Endothelial cell of umbilical vein (primary cell): ENCODE results near the gene CACNB3. TPM values are rescaled to one million over a fixed set of nuclear protein-coding genes. Genes with fewer than 3 reads are reported as not detected.

Source experiments
- BruUV-seq: library from RNA; stranded (reverse); fragments of 400-500 nt; replicated peaks from 2 replicates; lab custom pipeline; 2021; lab: Mats Ljungman, UMichigan
- CTCF ChIA-PET: fragments of 300-600, 350-600 bp; sonication (Branson Sonifier 250); formaldehyde crosslinking; loops from one replicate; lab custom pipeline; 2021; ENCODE audit warnings: antibody characterized with exemption, inconsistent platforms; lab: Charles Lee
- POLR2A ChIA-PET: fragments of 300-600, 350-600 bp; sonication (Branson Sonifier 250); formaldehyde crosslinking; loops from one replicate; lab custom pipeline; 2021; ENCODE audit warnings: antibody characterized with exemption, inconsistent platforms; lab: Charles Lee
- DNase-seq: peaks from one replicate; pipeline ENCODE4 v3.0.0-alpha.2; 2011; ENCODE audit warnings: low read depth, low spot score
- FAIRE-seq: peaks from 2 replicates; lab custom pipeline; 2011; peaks lifted over from hg19 to GRCh38; lab: Jason Lieb, UNC
- H2AFZ ChIP-seq: 2 replicates; pipeline ENCODE4 v1.6.0; 2012; ENCODE audit warnings: low read depth, low read length, control low read depth, inconsistent platforms
- H3K27ac ChIP-seq: 2 replicates; pipeline ENCODE4 v1.5.1; 2011; ENCODE audit warnings: low read depth, mild to moderate bottlenecking, control low read depth, low read length, moderate library complexity; ENCODE audit not compliant: insufficient read depth
- H3K27me3 ChIP-seq, 2 experiments: 2 replicates each; pipeline versions ENCODE4 v1.6.0 to v1.6.1; 2011; ENCODE audit warnings: low read length in 2 of 2, mixed read lengths in 1 of 2; ENCODE audit not compliant: control insufficient read depth in 2 of 2, insufficient read depth in 2 of 2
- H3K36me3 ChIP-seq, 2 experiments: 2 replicates in 1 of 2; 3 replicates in 1 of 2; pipeline ENCODE4 v1.5.1; 2011; ENCODE audit warnings: low read length in 2 of 2, mild to moderate bottlenecking in 1 of 2, moderate library complexity in 1 of 2; ENCODE audit not compliant: control insufficient read depth in 2 of 2, insufficient read depth in 2 of 2; ENCODE audit errors: extremely low read depth in 1 of 2
- H3K4me1 ChIP-seq: 3 replicates; pipeline ENCODE4 v1.5.1; 2011; ENCODE audit warnings: mild to moderate bottlenecking, low read length; ENCODE audit not compliant: control insufficient read depth, insufficient read depth; ENCODE audit errors: extremely low read depth
- H3K4me2 ChIP-seq: 2 replicates; pipeline ENCODE4 v1.6.1; 2011; ENCODE audit warnings: low read length, control low read depth, mixed read lengths; ENCODE audit not compliant: insufficient read depth
- H3K4me3 ChIP-seq, 3 experiments: fragments of 200-600 bp in 1 of 3; sonication (generic), shearing (Covaris generic) in 1 of 3; replicated peaks in 1 of 3; 2 replicates each; pipeline ENCODE4 v1.5.1; 2011 to 2016; ENCODE audit warnings: control low read depth in 3 of 3, low read length in 3 of 3, mild to moderate bottlenecking in 2 of 3, inconsistent platforms in 1 of 3, low read depth in 1 of 3, moderate library complexity in 1 of 3; ENCODE audit not compliant: insufficient read depth in 1 of 3
- H3K79me2 ChIP-seq: 2 replicates; pipeline ENCODE4 v1.6.0; 2012; ENCODE audit warnings: low read length, inconsistent platforms; ENCODE audit not compliant: control insufficient read depth, insufficient read depth
- H3K9ac ChIP-seq: replicated peaks from 2 replicates; pipeline ENCODE3; 2011; ENCODE audit warnings: low read length, control low read depth; ENCODE audit not compliant: insufficient read depth; ENCODE audit errors: extremely low read depth
- H3K9me1 ChIP-seq: replicated peaks from 3 replicates; pipeline ENCODE4 v1.6.0; 2011; ENCODE audit warnings: mild to moderate bottlenecking, low read length; ENCODE audit not compliant: control insufficient read depth, insufficient read depth; ENCODE audit errors: extremely low read depth
- H3K9me3 ChIP-seq: replicated peaks from 2 replicates; pipeline ENCODE4 v1.5.1; 2012; ENCODE audit warnings: low read length, inconsistent platforms; ENCODE audit not compliant: control insufficient read depth, insufficient read depth
- H4K20me1 ChIP-seq: replicated peaks from 2 replicates; pipeline ENCODE3; 2011; ENCODE audit warnings: mild to moderate bottlenecking, low read length; ENCODE audit not compliant: control insufficient read depth, insufficient read depth; ENCODE audit errors: extremely low read depth
- EZH2 ChIP-seq: IDR thresholded peaks from 2 replicates; pipeline ENCODE4 v1.6.1; 2012; ENCODE audit warnings: borderline replicate concordance, low read depth, mild to moderate bottlenecking, moderate library complexity, low read length, inconsistent platforms; ENCODE audit not compliant: severe bottlenecking
- FOS ChIP-seq: IDR thresholded peaks from 2 replicates; pipeline ENCODE4 v1.6.1; 2011; ENCODE audit warnings: mild to moderate bottlenecking, low read length, moderate library complexity, borderline replicate concordance; ENCODE audit not compliant: insufficient read depth
- GATA2 ChIP-seq: IDR thresholded peaks from 2 replicates; pipeline ENCODE4 v1.7.0; 2011; ENCODE audit warnings: low read depth, mild to moderate bottlenecking, moderate library complexity, mixed read lengths, low read length; ENCODE audit not compliant: insufficient read length, insufficient read depth
- JUN ChIP-seq: IDR thresholded peaks from 2 replicates; pipeline ENCODE4 v1.6.1; 2011; ENCODE audit warnings: borderline replicate concordance, low read depth; ENCODE audit not compliant: insufficient read length, insufficient read depth
- MYC ChIP-seq: IDR thresholded peaks from one replicate; pipeline ENCODE4 v1.6.1; 2011; ENCODE audit warnings: mild to moderate bottlenecking, low read depth, low read length
- POLR2A ChIP-seq: IDR thresholded peaks from 2 replicates; pipeline ENCODE4 v1.6.1; 2012; ENCODE audit warnings: low read depth, mild to moderate bottlenecking, control low read depth, low read length
- POLR2AphosphoS5 ChIP-seq: IDR thresholded peaks from 2 replicates; pipeline ENCODE4 v1.6.1; 2012; ENCODE audit warnings: low read depth, mild to moderate bottlenecking, control low read depth, low read length, moderate library complexity; ENCODE audit not compliant: insufficient read depth
- dilution Hi-C: fragments of 300-500 bp; cut with MboI; formaldehyde crosslinking; loops from one replicate; pipeline ENCODE4 v1.15.0; 2019; ENCODE audit warnings: low sequenced_read_pairs; ENCODE audit not compliant: extremely low pct_ligation_motif_present
- intact Hi-C: fragments of 100-400 bp; cut with micrococcal nuclease; formaldehyde crosslinking; loops from one replicate; pipeline ENCODE4 v1.10.0; 2022
- polyA plus RNA-seq, 4 experiments: library from polyadenylated mRNA; depleted of rRNA in 3 of 4; stranded (reverse) in 3 of 4; unstranded in 1 of 4; fragments of >200 nt; gene quantifications; 2 replicates each; pipeline versions ENCODE4 v1.2.1 to v1.2.3, GENCODE V29; 2011 to 2012; ENCODE audit warnings: missing spikeins in 1 of 4
- total RNA-seq: library from RNA; stranded (reverse); gene quantifications from 2 replicates; pipeline ENCODE4 v1.2.3, GENCODE V29; 2021
- TF ChIP-seq, protein P1 (sequence below), 2 donors: IDR thresholded peaks; 1 replicate in 1 of 2; 2 replicates in 1 of 2; pipeline ENCODE4 v1.5.1; 2011; ENCODE audit warnings: low read length in 2 of 2, mild to moderate bottlenecking in 2 of 2, moderate library complexity in 2 of 2, control low read depth in 1 of 2, inconsistent platforms in 1 of 2, low read depth in 1 of 2; ENCODE audit not compliant: insufficient read depth in 1 of 2; ENCODE audit errors: extremely low read depth in 1 of 2
- TF ChIP-seq, protein P2 (sequence below): IDR thresholded peaks from 2 replicates; pipeline ENCODE4 v1.6.1; 2011; ENCODE audit not compliant: insufficient read depth, insufficient read length

Gene CACNB3
- total and polyA plus RNA-seq, 2 donors (not counting 3 experiments of a cell fraction or from before 2014, with no cell fraction given): 37.4 to 61.8 TPM

DNA sequence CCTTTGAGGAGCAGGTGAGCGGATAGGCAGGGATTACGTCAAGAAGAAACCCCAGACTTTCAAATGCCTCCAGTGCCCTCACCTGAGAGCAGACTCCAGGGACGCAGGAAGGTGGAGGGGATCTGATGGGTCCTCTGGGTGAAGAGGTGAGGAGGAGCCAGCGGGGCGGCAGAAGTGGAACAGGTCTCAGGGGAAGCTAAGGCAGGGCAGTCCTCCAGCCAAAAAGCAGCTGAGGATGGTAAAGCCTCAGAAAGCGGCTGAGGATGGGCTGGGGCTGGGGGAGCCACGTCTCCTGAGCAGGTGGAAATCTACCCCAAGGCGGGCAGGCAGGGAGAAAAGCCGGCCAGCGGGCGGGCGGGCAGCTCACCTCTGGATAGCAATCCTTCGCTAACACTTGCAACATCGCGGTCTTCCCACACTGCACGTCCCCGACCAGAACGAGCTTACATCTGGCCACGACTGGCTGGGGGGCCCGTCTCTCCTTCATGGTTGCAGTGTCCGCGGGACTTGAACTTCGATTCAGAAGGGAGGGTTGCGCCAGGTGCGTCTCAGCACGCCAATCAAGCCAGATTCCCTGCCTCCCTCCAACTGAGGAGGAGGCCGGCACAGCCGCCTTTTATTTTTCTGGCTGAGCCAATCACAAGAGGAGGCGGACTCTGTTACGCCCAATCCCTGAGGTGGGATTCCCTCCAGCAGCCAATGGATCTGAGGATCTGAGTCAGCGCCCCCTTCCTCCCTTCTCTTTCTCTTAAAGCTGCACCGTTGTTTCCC is 47.2 kb downstream of the CACNB3 start, which contains the start of gene RND1:
RND1 (minus strand) TSS at position 590 of the 771 bp plus-strand sequence; CDS start at position 487, 103 bp downstream.
- TSS peak; percentile 70 for BruUV-seq
- peak within 1 kb of the TSS in 2 of 3 experiments; percentile 43 to 52 for H3K4me3 ChIP-seq
- H3K4me2 ChIP-seq: peak within 1 kb of the TSS; percentile 66
- H3K27me3 ChIP-seq: peaks cover 17% of the 10 kb centered on the region in 2 experiments
- ChIA-PET CTCF (interaction anchor here (0.8 to 9.2 kb wide), 9 partner anchors 8 to 131 kb away, joined by 3 to 96 read pairs (median 4); partner anchors contain the start of gene DDX23), POLR2A (interaction anchor here (0.7 to 2.1 kb wide), 11 partner anchors 8 to 92 kb away, joined by 3 to 23 read pairs (median 5); partner anchors contain the start of genes ARF3 and DDX23)
- no peak within 1 kb of the TSS for H3K27ac ChIP-seq
- no peaks in the 10 kb centered on the region for H3K79me2 ChIP-seq
- peak; percentile 98 for FAIRE-seq
- no peak for TF ChIP-seq MYC
- no peak for TF ChIP-seq JUN
- TF ChIP-seq, protein P1, sequence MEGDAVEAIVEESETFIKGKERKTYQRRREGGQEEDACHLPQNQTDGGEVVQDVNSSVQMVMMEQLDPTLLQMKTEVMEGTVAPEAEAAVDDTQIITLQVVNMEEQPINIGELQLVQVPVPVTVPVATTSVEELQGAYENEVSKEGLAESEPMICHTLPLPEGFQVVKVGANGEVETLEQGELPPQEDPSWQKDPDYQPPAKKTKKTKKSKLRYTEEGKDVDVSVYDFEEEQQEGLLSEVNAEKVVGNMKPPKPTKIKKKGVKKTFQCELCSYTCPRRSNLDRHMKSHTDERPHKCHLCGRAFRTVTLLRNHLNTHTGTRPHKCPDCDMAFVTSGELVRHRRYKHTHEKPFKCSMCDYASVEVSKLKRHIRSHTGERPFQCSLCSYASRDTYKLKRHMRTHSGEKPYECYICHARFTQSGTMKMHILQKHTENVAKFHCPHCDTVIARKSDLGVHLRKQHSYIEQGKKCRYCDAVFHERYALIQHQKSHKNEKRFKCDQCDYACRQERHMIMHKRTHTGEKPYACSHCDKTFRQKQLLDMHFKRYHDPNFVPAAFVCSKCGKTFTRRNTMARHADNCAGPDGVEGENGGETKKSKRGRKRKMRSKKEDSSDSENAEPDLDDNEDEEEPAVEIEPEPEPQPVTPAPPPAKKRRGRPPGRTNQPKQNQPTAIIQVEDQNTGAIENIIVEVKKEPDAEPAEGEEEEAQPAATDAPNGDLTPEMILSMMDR (IDR thresholded peaks at IDR 0.05; ENCODE audit: extremely low read depth in 1 of 2, insufficient read depth in 1 of 2, low read depth in 1 of 2, low read length in 2 of 2): no peak
- TF ChIP-seq POLR2A: peak; percentile 97
- no peak for TF ChIP-seq GATA2
- TF ChIP-seq FOS: no peak
- no peak for TF ChIP-seq EZH2
- TF ChIP-seq POLR2AphosphoS5: peak; percentile 83
- TF ChIP-seq, protein P2, sequence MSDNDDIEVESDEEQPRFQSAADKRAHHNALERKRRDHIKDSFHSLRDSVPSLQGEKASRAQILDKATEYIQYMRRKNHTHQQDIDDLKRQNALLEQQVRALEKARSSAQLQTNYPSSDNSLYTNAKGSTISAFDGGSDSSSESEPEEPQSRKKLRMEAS: no peak
- dilution Hi-C loops (no loop called here), intact Hi-C loops (loop anchor here (1.0 to 2.0 kb wide), 2 partner anchors 13 to 17 kb away; partner anchors contain the start of gene DDX23)
- no peaks in the 10 kb centered on the region for H3K9me1 ChIP-seq
- no peaks in the 10 kb centered on the region for H3K9me3 ChIP-seq
- H3K4me1 ChIP-seq: peaks cover 12% of the 10 kb centered on the region
- no peaks in the 10 kb centered on the region for H4K20me1 ChIP-seq
- H3K36me3 ChIP-seq: no peaks in the 10 kb centered on the region
- peak; percentile 95 for DNase-seq
- peak within 1 kb of the TSS; percentile 74 for H2AFZ ChIP-seq
- peak within 1 kb of the TSS; percentile 28 for H3K9ac ChIP-seq
